ENCODE data around the gene EPG5.
"Not testable (repeated sequence)": the region's sequence is repeated elsewhere in the genome, so short reads cannot be mapped to it uniquely, and the experiment has no call there.

Gene EPG5

DNA sequence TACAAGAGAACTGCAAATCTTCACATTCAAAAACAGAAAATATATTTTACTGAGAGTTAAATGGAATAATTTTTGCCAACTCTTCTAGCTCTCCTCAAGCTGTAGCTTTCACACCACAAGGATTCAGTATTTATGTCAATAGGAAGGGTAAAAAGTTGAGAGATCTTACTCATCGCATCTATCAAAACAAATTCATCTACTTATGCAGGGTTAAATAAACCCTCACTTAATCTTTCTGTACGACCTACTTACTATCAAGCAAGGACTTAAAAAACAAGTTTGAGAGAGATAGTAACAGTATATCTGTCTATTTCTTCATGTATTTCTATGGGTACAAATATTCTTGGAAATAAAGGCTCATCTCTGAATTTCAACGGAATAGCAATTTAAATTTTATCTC, 106.2 kb downstream of the EPG5 start:
- no peak for DNase-seq

- no peak for DNase-seq
Measured at GRCh38 chr18:45860492-45860891, 106.6 kb downstream of the EPG5 start.

- DNase-seq = no peak
Measured at GRCh38 chr18:45859334-45859733, 107.8 kb downstream of the EPG5 start.

GRCh38 chr18:45856531-45856930, 110.6 kb downstream of the EPG5 start:
- DNase-seq = no peak

DNA sequence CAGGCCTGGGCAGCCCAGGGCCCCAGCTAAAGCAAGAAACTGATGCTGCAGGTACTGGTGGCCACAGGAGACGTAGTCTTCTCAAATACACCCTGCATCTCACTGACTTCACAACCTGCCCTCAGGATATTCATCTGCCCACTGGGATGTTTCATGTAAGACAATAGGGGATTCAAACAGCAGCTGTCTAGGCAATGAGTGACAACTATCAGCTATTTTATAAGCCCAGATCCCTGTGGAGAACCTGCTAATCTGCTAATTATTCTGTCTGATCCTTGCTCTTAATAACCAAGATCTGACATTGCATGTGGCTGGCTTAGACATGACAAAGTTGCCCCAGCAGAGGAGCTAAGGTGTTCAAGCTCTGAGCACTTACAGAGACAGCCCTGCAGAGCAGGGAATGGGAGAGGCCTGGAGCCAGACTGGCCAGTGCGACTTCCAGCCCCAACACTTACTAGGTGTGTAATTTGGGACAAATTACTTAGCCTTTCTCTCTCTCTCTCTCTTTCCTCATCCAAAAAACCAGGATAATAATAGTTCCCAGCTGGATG, 113.0 kb downstream of the EPG5 start:
- DNase-seq = no peak

- no peak for DNase-seq
Measured at GRCh38 chr18:45852631-45853030, 114.5 kb downstream of the EPG5 start.

DNA sequence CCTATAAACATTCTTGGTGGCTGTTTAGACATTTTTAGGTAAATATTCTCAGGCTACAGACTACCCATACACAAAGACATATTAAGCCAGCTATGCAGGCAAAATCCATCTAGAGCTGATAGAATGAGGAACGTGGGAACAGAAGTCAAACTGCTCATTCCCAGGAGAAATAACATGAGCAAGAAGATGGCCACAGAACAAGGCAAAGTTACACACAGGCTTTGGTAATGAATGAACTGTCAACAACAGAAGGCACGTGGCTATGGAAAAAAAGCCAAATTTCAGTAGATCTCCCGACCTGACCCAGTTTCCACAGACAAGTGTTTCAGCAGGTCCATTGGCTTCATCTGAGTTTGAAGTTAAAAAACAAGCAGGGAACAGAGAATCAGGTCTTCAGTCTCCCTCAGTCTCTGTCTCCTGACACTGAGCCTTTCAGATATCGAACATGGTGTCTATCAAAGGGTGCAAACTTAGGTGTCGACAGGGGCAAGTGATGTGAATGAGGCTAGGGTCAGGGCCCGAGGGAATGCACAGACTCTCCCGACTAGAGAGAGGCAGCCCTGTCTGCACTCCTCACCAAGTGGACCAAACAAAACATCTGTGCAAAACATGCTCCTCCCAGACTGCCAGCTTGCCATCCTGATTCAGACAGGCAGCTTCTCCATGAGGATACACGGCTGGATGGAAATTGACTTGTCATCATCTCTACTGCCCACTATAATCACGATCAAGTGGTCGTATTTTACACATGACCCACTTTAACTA, 115.8 kb downstream of the EPG5 start:
- no peak for DNase-seq

GRCh38 chr18:45850021-45850420, 117.1 kb downstream of the EPG5 start:
- no peak for DNase-seq

DNA sequence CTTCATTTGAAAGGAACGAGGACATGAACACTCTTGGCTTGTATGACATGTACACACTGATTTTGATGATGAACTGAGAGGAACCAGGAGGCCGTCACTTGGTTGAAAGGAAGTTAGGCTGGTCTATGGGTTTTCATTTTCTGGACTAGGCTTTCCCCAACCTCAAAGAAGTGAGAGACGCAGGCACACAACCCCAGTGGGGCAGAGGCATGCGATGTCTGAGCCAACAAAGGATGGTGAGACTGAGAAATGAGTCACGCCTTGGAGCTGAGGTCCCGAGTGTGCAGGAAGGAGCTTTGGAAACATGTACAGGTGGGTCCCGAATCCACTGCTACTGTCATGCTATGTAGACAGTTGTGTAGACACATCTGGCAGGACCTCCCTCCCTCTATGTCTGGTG, 117.6 kb downstream of the EPG5 start:
- no peak for DNase-seq

GRCh38 chr18:45848643-45849042, 118.5 kb downstream of the EPG5 start:
- not testable (repeated sequence) for DNase-seq

DNA sequence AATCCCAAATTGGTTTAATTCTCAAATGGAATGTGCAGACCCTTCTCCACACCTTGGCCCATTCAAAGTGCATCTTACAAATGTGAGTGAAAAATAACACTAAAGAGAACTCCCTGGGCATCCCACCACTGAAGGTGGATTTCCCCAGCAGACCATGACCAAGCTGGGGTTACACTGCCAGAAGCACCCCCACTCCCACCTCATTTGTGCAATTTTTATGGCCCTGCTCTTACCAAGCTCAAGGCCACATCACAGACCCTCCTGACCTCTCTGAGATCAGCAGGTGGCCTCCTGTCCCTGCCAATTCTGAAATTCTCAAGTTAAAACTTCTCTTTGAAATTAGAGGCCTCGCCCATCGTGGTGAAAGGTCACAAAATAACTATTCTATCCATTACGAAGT, 120.0 kb downstream of the EPG5 start:
- no peak for DNase-seq

DNA sequence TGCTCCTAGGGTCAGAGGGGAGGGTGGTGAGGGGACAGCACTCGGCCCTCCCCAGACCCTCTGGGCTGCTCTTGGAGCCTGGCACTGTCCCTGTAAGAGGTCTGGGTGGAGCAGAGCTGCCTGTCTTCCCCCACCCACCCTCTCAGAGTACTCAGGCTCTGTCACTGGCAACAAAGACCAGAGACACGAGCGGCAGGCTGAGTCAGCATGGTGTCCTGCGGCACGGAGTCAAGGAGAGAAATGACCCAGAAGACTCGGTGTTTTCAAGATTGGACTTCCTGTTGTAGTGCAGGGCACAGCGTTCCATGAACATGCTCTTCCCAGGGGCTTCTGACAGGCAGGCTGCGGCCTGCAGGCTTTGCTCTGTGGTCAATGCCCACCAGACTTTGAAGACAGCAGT, 121.7 kb downstream of the EPG5 start:
- no peak for DNase-seq

DNA sequence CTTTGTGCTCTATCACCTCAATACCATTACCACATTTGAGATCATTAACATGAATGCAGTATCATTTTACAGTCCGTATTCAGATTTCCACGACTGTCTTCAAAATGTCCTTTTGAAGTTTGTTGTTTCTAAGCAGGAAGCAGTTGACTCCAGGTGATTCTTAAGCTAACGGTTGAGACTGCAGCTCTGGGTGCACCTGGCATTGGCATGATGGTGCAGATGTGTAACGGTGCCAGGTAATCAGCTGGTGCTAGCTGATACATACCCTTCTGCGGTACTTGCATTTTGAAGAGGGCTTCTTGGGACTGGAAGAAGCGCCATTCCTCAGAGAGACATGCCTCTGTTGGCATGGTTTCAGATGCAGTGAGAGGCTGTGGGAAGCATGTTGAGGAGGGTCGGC, 122.2 kb downstream of the EPG5 start:
- no peak for DNase-seq

GRCh38 chr18:45843019-45843418, 124.1 kb downstream of the EPG5 start:
- no peak for DNase-seq

DNA sequence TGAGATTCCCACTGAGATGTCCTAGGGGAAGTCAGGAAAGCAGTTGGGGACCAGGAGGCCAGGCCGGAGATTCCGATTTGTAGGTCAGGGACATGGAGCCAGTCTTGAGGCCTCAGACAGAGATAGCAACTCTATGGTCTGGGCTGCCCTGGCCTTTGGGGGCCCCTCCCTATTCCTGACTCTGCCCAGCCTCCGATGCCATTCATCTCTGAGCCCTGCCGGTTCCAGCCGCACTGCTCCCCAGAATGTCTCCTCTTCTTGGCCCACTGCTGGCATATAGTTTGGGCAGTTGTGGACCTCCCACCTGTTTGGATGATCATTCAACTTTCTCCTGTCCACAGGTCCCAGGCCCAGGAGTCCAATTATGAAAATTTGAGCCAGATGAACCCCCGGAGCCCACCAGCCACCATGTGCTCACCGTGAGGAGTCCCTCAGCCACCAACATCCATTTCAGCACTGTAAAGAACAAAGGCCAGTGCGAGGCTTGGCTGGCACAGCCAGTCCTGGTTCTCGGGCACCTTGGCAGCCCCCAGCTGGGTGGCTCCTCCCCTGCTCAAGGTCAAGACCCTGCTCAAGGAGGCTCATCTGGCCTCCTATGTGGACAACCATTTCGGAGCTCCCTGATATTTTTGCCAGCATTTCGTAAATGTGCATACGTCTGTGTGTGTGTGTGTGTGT, 125.2 kb downstream of the EPG5 start:
- DNase-seq = no peak

DNA sequence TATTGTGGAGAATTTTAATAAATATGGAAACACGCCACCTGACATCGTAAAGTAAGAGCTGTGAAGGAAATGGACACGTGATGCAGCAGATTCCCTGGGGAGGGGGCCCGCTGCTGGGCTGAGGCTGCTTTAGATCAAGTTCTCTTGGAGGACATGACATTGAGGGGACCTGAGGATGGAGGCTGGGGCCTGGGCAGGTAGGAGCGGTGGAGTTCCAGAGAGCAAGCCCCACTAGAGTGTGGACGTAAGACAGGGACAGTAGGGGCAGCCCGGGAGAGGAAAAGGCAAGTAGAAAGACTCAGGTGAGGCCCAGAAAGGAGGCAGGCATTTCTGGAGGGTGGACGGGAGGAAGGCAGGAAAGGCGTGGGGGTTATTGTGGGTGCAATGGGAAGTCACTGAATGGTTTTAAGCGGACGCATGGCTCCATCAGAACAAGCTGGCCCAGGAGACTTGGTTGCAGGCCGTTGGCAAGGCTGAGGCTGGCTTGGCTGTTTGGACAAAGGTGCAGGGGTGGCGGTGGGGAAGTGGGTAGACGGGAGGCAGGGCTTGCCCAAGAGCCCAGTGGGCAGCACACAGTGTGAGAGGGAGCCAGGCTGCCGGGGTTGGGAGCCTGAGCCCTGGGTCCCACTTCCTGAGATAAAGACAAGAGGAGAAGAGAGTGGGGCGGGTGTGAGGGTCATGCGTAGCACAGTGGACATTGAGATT, 125.9 kb downstream of the EPG5 start:
- DNase-seq = no peak

DNA sequence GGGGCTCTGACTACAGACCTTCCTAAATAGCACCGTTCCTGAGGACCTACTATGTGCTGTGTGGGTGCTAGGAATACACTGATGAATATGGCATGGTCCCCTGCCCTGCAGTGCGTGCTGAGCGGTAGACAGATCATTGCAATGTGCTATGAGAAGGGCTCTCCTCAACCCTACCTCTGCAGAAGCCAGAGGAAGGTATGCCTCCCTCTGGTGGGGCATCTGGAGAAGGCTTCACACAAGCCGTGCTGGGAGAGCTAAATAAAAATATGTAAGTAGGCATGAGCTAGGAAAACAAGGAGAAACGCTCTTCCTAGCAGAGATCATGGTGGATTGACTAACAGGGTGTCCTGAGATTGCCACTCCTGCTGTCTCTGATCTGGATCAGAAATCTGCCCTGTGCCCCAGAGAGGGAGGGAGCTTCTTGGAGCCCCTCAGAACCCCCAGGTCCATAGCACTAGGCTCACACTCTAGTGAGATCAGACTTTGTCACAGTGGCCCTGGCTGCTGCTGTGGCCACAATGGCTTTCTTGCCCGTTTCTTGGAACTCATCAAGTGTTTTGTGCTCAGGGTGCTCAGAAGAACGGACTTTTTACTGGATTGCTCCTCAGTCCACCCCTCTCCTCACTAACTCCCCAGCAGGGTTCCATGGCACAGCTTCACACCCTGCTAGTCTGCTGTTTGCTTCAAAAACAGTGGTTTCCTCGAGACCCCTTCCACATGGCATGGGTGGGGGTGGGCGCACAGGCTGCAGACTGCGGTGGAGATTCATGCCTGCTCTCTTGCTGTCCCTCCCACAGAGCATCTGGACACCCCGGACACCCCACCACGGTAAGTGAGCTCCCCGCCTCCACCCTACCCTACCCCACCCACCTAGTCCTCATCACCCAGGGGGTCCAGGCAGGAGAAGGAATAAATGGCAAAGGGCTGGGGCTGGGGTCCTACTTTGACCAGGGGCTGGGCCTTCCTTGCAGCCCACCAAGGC, 127.4 kb downstream of the EPG5 start:
- no peak for DNase-seq

- DNase-seq = no peak
Measured at GRCh38 chr18:45838302-45839070, 128.6 kb downstream of the EPG5 start.

GRCh38 chr18:45837283-45838070, 129.7 kb downstream of the EPG5 start:
- DNase-seq = no peak
